Left lung (tissue), 10 donors: ENCODE results near the gene ST7. TPM values are rescaled to one million over a fixed set of nuclear protein-coding genes. Genes with fewer than 3 reads are reported as not detected.

Experiments used
- ATAC-seq: fragments of 200-7000 bp; cut with Tn5 transposase; one replicate; pipeline ENCODE4 v1.9.1; 2020; ENCODE audit warnings: moderate library complexity
- DNase-seq, 4 donors: peaks; one replicate each; pipeline ENCODE4 v3.0.0-alpha.2; 2013 to 2020
- H3K27ac ChIP-seq, 2 donors: fragments of 200-600 bp; sonication (generic) in 1 of 2; one replicate each; pipeline versions ENCODE4 v1.5.0 to v1.8.0; 2020 to 2021
- H3K27me3 ChIP-seq, 2 donors: fragments of 200-600 bp; sonication (generic) in 1 of 2; one replicate each; pipeline versions ENCODE4 v1.5.0 to v1.8.0; 2020 to 2021
- H3K36me3 ChIP-seq, 2 donors: fragments of 200-600 bp; sonication (generic) in 1 of 2; one replicate each; pipeline versions ENCODE4 v1.5.0 to v1.8.0; 2020 to 2021
- H3K4me1 ChIP-seq, 2 donors: fragments of 200-600 bp; one replicate each; pipeline ENCODE4 v1.8.0; 2021
- H3K4me3 ChIP-seq, 2 donors: fragments of 200-600 bp; sonication (generic) in 1 of 2; one replicate each; pipeline versions ENCODE4 v1.5.0 to v1.8.0; 2020 to 2021; ENCODE audit warnings: mild to moderate bottlenecking in 1 of 2
- H3K9me3 ChIP-seq, 2 donors: fragments of 200-600 bp; sonication (generic) in 1 of 2; one replicate each; pipeline versions ENCODE4 v1.5.0 to v1.8.0; 2020 to 2021
- intact Hi-C, 2 donors: fragments of 100-400 bp; cut with DNase I; formaldehyde crosslinking; loops; one replicate each; pipeline versions ENCODE4 v1.11.2 to v1.14.2; 2022
- polyA plus RNA-seq, 6 donors: library from polyadenylated mRNA; unstranded; fragments of 120-200 nt; gene quantifications; one replicate each; pipeline ENCODE4 v1.2.1, GENCODE V29; 2013; ENCODE audit not compliant: insufficient read length in 6 of 6
- total RNA-seq, 2 donors: library from RNA; stranded (reverse); fragmentation: NEBNext Ultra II Directional; extraction: Animal tissue kit (Norgen Biotek cat#: 25700); gene quantifications; one replicate each; pipeline ENCODE4 v1.2.1, GENCODE V29; 2021
- TF ChIP-seq, protein P1 (sequence below), 2 donors: fragments of 200-600 bp; sonication (generic) in 1 of 2; IDR thresholded peaks; one replicate each; pipeline versions ENCODE4 v1.5.0 to v1.8.0; 2021; ENCODE audit warnings: antibody characterized with exemption in 2 of 2
- donor health status: DM: no; HTN: yes; CAD: no.
- donor health status: DM: no; HTN: no; CAD: no.

ST7 gene
- total and polyA plus RNA-seq, 8 donors, result 36.3 to 60.6 (median 48.4) TPM

DNA sequence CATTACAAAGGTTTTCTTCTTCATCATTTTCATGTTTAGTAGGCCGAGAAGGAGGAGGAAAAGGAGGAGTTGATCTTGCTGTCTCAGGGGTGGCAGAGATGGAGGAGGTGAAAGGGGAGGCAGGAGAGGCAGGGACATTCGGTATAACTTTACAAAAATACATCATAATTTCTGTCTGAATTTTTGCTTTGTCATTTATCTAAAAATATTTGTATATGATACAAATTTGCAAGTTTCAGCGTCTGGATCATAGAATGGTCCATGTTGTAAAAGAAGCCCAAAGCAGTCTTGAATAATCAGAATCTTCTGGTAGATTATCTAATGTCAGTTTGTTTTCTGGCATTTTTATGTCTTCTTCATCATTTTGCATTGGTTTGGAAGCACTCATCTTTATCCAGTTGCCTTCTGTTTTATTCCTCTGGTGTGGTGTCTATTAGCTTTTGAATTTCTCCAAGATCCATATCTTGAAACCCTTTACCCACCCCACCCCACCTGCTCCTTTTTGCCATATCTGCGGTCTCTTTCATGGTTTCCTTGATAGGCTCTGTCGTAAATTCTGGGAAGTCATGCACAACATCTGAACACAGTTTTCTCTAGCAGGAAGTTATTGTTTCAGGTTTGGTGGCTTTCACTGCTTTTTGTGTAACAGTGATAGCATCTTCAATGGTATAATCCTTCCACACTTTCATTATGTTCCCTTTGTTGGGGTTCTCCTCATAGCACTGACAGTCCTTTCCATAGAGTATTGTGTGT lies 95.0 kb downstream of the ST7 start:
- H3K4me1 ChIP-seq, result peaks cover 5 to 12% of the 10 kb centered on the region in 2 donors
- H3K36me3 ChIP-seq, result no peaks in the 10 kb centered on the region
- no peak for ATAC-seq
- intact Hi-C loops, result no loop called here
- no peak overlapping the region for H3K27ac ChIP-seq
- H3K9me3 ChIP-seq, result no peaks in the 10 kb centered on the region
- DNase-seq, result no peak
- H3K27me3 ChIP-seq, result no peaks in the 10 kb centered on the region
- no peak overlapping the region for H3K4me3 ChIP-seq
- TF ChIP-seq, protein P1, sequence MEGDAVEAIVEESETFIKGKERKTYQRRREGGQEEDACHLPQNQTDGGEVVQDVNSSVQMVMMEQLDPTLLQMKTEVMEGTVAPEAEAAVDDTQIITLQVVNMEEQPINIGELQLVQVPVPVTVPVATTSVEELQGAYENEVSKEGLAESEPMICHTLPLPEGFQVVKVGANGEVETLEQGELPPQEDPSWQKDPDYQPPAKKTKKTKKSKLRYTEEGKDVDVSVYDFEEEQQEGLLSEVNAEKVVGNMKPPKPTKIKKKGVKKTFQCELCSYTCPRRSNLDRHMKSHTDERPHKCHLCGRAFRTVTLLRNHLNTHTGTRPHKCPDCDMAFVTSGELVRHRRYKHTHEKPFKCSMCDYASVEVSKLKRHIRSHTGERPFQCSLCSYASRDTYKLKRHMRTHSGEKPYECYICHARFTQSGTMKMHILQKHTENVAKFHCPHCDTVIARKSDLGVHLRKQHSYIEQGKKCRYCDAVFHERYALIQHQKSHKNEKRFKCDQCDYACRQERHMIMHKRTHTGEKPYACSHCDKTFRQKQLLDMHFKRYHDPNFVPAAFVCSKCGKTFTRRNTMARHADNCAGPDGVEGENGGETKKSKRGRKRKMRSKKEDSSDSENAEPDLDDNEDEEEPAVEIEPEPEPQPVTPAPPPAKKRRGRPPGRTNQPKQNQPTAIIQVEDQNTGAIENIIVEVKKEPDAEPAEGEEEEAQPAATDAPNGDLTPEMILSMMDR (IDR thresholded peaks at IDR 0.05), result no peak

DNA sequence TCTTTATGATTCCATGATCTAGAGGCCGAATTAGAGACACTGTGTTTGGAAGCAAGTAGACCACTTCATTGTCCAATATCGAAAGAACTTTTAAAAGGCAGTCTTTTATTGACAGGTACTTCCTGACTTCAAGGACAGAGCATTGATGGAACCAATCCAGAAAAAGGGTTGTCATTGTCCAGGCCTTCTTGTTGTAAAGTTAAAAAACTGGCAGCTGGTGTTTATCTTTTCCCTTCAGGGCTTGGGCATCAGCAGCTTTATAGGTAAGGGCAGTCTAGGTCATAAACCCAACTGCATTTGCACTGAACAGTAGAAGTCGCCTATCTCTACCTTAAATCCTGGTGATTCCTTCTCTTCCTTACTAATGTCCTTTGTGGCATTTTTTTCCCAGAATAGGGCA lies 95.6 kb downstream of the ST7 start:
- TF ChIP-seq, protein P1 (IDR thresholded peaks at IDR 0.05), result no peak
- ATAC-seq (no peak), DNase-seq (no peak)
- H3K9me3 ChIP-seq, result no peaks in the 10 kb centered on the region
- H3K36me3 ChIP-seq, result no peaks in the 10 kb centered on the region
- no peak overlapping the region for H3K4me3 ChIP-seq
- H3K4me1 ChIP-seq, result peaks cover 5 to 12% of the 10 kb centered on the region in 2 donors
- H3K27ac ChIP-seq, result no peak overlapping the region
- no peaks in the 10 kb centered on the region for H3K27me3 ChIP-seq
- intact Hi-C loops, result no loop called here

DNA sequence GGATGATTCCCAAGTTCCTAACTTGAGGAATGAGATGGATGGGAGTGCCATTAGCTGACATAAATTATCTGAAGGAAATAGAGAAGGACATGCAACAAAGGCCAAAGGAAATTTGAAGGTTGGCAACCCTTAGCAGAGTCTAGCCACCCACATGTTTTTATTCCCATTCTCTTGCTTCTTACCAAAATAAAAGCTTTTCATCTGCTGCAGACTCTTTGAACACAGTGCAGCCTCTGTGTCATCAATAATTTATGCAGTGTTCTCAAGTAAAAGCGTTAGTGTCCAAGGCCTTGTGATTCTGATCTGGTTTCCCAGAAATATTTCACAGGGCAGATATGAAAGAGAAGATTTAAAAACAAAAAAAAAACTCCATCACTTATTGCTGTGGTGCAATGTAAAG lies 98.5 kb downstream of the ST7 start:
- DNase-seq (no peak), ATAC-seq (no peak)
- H3K9me3 ChIP-seq, result no peaks in the 10 kb centered on the region
- no peaks in the 10 kb centered on the region for H3K36me3 ChIP-seq
- H3K27ac ChIP-seq, result no peak overlapping the region
- TF ChIP-seq, protein P1 (IDR thresholded peaks at IDR 0.05), result no peak
- H3K4me1 ChIP-seq, result peaks cover 5 to 12% of the 10 kb centered on the region in 2 donors
- H3K4me3 ChIP-seq, result no peak overlapping the region
- no peaks in the 10 kb centered on the region for H3K27me3 ChIP-seq
- intact Hi-C loops, result no loop called here

DNA sequence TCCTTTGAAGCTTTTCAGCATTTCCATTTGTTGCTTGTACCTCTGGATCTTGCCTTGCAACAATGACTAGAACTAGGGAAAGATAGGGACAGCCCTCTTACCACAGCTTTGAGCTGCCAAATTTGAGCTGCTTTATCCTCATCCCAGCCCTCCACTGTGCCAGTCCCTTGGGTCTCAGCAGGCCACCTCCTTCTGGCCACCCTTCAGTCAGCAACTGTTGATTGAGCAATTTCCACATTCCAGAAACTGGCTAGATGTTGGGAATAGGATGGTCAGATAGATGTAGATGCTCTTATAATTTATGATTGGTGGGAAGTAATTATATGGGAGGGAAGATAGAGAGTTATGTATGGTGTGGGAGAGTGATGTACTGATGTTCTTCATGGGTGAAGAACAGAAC lies 100.1 kb downstream of the ST7 start:
- Histone ChIP-seq H3K36me3 (no peaks in the 10 kb centered on the region), H3K9me3 (no peaks in the 10 kb centered on the region), H3K4me3 (no peak overlapping the region), H3K27ac (no peak overlapping the region), H3K4me1 (no peaks in the 10 kb centered on the region), H3K27me3 (no peaks in the 10 kb centered on the region)
- ATAC-seq, result no peak
- DNase-seq, result no peak
- TF ChIP-seq, protein P1 (IDR thresholded peaks at IDR 0.05), result no peak
- intact Hi-C loops, result no loop called here

DNA sequence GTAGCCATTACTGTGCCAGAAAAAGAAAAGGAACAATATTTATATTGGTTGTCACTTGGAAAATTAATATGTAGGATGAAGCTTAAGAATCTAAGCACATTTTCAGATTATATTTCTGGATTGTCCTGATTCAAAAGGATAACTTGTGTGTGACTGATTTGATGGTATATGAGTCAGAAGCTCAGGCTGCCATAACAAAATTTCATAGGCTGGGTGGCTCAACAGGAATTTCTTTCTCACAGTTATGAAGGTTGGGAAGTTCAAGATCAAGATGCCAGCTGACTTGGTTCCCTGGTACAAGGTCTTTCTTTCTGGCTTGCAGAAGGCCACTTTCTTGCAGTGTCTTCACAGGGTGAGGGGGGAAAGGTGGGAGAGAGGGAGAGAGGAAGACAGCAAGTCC lies 108.5 kb downstream of the ST7 start:
- TF ChIP-seq, protein P1 (IDR thresholded peaks at IDR 0.05), result no peak
- Histone ChIP-seq H3K36me3 (no peaks in the 10 kb centered on the region), H3K4me1 (peaks cover 0 to 5% of the 10 kb centered on the region in 2 donors), H3K27ac (no peak overlapping the region), H3K27me3 (no peaks in the 10 kb centered on the region), H3K4me3 (no peak overlapping the region), H3K9me3 (no peaks in the 10 kb centered on the region)
- intact Hi-C loops, result no loop called here
- ATAC-seq (no peak), DNase-seq (no peak)
